Measurements from ENCODE around the gene UFSP1. TPM values are rescaled to one million over a fixed set of nuclear protein-coding genes. Genes with fewer than 3 reads are reported as not detected.

UFSP1 gene

Small RNA genes within 50 kb of the gene (small RNA-seq; reads per million reads assigned to genes)
- gene RN7SL549P (ENCODE audit: insufficient read depth) (not detected), gene RPS29P15 (ENCODE audit: insufficient read depth) (not detected)

All from neuronal stem cell (in vitro differentiated cells).